OCI-LY1 (cell line): ENCODE data around the gene FHIT.

Source experiments
- EZH2 ChIP-seq: fragments of 200-600 bp; sonication (generic), shearing (Covaris generic); IDR thresholded peaks from 2 replicates; pipeline ENCODE4 v1.8.0; 2017; ENCODE audit warnings: borderline replicate concordance, mixed run types, mild to moderate bottlenecking, antibody characterized with exemption, low read length, moderate library complexity, mixed read lengths
- TF ChIP-seq, protein P1 (sequence below): fragments of 200-600 bp; sonication (generic), shearing (Covaris generic); IDR thresholded peaks from 2 replicates; pipeline ENCODE4 v1.5.1; 2017; ENCODE audit warnings: mild to moderate bottlenecking, antibody characterized with exemption, low read length, moderate library complexity, mixed read lengths

DNA sequence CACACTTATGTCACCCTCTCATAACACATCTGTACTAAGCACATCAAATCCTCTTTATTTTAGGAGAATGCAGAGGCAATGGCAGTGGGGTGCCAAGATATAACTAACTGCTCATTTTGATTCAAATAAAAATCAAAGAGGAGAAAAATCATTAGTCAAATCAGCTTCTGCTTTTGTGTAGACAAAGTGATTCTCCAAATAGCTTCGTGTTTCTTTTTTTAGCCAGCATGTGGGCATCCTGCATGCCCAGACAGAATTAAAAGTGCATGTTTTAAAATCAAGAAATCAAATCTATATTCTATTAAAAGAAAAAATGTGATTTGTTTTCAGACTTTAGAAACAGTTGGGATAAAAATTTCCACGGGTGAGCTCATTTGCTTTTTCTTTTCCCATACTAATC, 1440.1 kb downstream of the FHIT start:
- TF ChIP-seq, protein P1, sequence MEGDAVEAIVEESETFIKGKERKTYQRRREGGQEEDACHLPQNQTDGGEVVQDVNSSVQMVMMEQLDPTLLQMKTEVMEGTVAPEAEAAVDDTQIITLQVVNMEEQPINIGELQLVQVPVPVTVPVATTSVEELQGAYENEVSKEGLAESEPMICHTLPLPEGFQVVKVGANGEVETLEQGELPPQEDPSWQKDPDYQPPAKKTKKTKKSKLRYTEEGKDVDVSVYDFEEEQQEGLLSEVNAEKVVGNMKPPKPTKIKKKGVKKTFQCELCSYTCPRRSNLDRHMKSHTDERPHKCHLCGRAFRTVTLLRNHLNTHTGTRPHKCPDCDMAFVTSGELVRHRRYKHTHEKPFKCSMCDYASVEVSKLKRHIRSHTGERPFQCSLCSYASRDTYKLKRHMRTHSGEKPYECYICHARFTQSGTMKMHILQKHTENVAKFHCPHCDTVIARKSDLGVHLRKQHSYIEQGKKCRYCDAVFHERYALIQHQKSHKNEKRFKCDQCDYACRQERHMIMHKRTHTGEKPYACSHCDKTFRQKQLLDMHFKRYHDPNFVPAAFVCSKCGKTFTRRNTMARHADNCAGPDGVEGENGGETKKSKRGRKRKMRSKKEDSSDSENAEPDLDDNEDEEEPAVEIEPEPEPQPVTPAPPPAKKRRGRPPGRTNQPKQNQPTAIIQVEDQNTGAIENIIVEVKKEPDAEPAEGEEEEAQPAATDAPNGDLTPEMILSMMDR, result no peak
- no peak for TF ChIP-seq EZH2
